HCT116 (cell line): ENCODE results near the gene RPL36AL. TPM values are rescaled to one million over a fixed set of nuclear protein-coding genes. Genes with fewer than 3 reads are reported as not detected.

Source experiments
- ATAC-seq: fragments of 200-7000 bp; cut with Tn5 transposase; 2 replicates; pipeline ENCODE4 v1.9.1; 2020; ENCODE audit warnings: mild to moderate bottlenecking, moderate library complexity
- BruUV-seq: library from RNA; stranded (reverse); fragments of 400-500 nt; replicated peaks from 2 replicates; lab custom pipeline; 2021; lab: Mats Ljungman, UMichigan
- CTCF ChIA-PET: fragments of 300-600 bp; sonication (Branson Sonifier 250); formaldehyde crosslinking; loops from one replicate; lab custom pipeline; 2021; ENCODE audit warnings: antibody characterized with exemption; lab: Charles Lee
- POLR2A ChIA-PET: fragments of 300-600, 350-600 bp; sonication (Branson Sonifier 250); formaldehyde crosslinking; loops from one replicate; lab custom pipeline; 2021; ENCODE audit warnings: antibody characterized with exemption; lab: Charles Lee
- RAD21 ChIA-PET, 2 experiments: fragments of 300-600 bp; sonication (Branson Sonifier 250); formaldehyde crosslinking; loops; one replicate each; lab custom pipeline; 2023; ENCODE audit warnings: low total read pairs in 2 of 2; ENCODE audit not compliant: uncharacterized antibody in 2 of 2, unreplicated experiment in 2 of 2, low non-redundant PET in 1 of 2; lab: Charles Lee
- DNase-seq: peaks from one replicate; pipeline ENCODE4 v3.0.0-alpha.2; 2010; ENCODE audit warnings: low read depth, low spot score
- H2AFZ ChIP-seq: fragments of 200-600 bp; shearing (Covaris generic), sonication (generic); 2 replicates; pipeline ENCODE4 v1.6.1; 2017; ENCODE audit warnings: low read depth, mixed run types, mixed read lengths, antibody characterized with exemption, low read length; ENCODE audit not compliant: poor library complexity, severe bottlenecking
- H3K27ac ChIP-seq: 2 replicates; pipeline ENCODE4 v1.5.1; 2012; ENCODE audit warnings: low read depth, low read length
- H3K27me3 ChIP-seq: fragments of 200-600 bp; sonication (generic); 2 replicates; pipeline ENCODE4 v1.6.1; 2016; ENCODE audit warnings: mixed run types, low read length, mixed read lengths; ENCODE audit not compliant: insufficient read depth
- H3K36me3 ChIP-seq, 2 experiments: fragments of 200-500 bp in 1 of 2; fragments of 200-600 bp in 1 of 2; sonication (Bioruptor generic) in 1 of 2; sonication (generic) in 1 of 2; 2 replicates each; pipeline versions ENCODE4 v1.5.1 to v1.6.1; 2014 to 2016; ENCODE audit warnings: low read length in 2 of 2, inconsistent platforms in 1 of 2, mixed read lengths in 1 of 2, mixed run types in 1 of 2; ENCODE audit not compliant: insufficient read depth in 2 of 2, control insufficient read depth in 1 of 2
- H3K4me1 ChIP-seq, 2 experiments: fragments of 200-600 bp in 1 of 2; sonication (generic) in 1 of 2; 2 replicates each; pipeline versions ENCODE4 v1.5.1 to v1.6.1; 2012 to 2017; ENCODE audit warnings: low read length in 2 of 2, inconsistent platforms in 1 of 2, mild to moderate bottlenecking in 1 of 2, mixed read lengths in 1 of 2, mixed run types in 1 of 2, moderate library complexity in 1 of 2; ENCODE audit not compliant: insufficient read depth in 2 of 2, control insufficient read depth in 1 of 2
- H3K4me2 ChIP-seq: fragments of 200-600 bp; sonication (generic); 2 replicates; pipeline ENCODE4 v1.6.1; 2017; ENCODE audit warnings: mixed run types, low read length, mixed read lengths
- H3K4me3 ChIP-seq, 2 experiments: fragments of 200-600 bp in 1 of 2; sonication (generic) in 1 of 2; replicated peaks in 1 of 2; 2 replicates each; pipeline ENCODE4 v1.5.1; 2011 to 2016; ENCODE audit warnings: low read length in 2 of 2, control low read depth in 1 of 2, low read depth in 1 of 2, mild to moderate bottlenecking in 1 of 2, mixed read lengths in 1 of 2, mixed run types in 1 of 2
- H3K79me2 ChIP-seq: fragments of 200-600 bp; sonication (generic); 2 replicates; pipeline ENCODE4 v1.6.1; 2017; ENCODE audit warnings: mild to moderate bottlenecking, mixed run types, low read length, moderate library complexity, mixed read lengths; ENCODE audit not compliant: insufficient read depth
- H3K9ac ChIP-seq: fragments of 200-600 bp; sonication (generic); 2 replicates; pipeline ENCODE4 v1.6.1; 2016; ENCODE audit warnings: low read length, mixed read lengths
- H3K9me2 ChIP-seq: fragments of 200-600 bp; sonication (generic), shearing (Covaris generic); 2 replicates; pipeline ENCODE4 v1.6.1; 2017; ENCODE audit warnings: mixed run types, mild to moderate bottlenecking, moderate library complexity; ENCODE audit not compliant: insufficient read depth
- H3K9me3 ChIP-seq, 2 experiments: fragments of 200-500 bp in 1 of 2; fragments of 200-600 bp in 1 of 2; sonication (Bioruptor generic) in 1 of 2; sonication (generic) in 1 of 2; 2 replicates each; pipeline ENCODE4 v1.6.1; 2014 to 2017; ENCODE audit warnings: low read length in 2 of 2, mixed read lengths in 2 of 2, inconsistent platforms in 1 of 2, low read depth in 1 of 2, mild to moderate bottlenecking in 1 of 2, mixed run types in 1 of 2, moderate library complexity in 1 of 2; ENCODE audit not compliant: control insufficient read depth in 1 of 2, insufficient read depth in 1 of 2
- H4K20me1 ChIP-seq: fragments of 200-600 bp; sonication (generic), shearing (Covaris generic); 2 replicates; pipeline ENCODE4 v1.6.1; 2017; ENCODE audit warnings: mixed run types, mild to moderate bottlenecking, moderate library complexity; ENCODE audit not compliant: insufficient read depth
- ATF3 ChIP-seq: IDR thresholded peaks from 2 replicates; pipeline ENCODE4 v1.6.1; 2012
- CBX3 ChIP-seq: IDR thresholded peaks from 2 replicates; pipeline ENCODE4 v1.6.1; 2012; ENCODE audit warnings: low read depth
- CEBPB ChIP-seq: IDR thresholded peaks from 2 replicates; pipeline ENCODE4 v1.6.1; 2012; ENCODE audit warnings: low read depth
- EGR1 ChIP-seq: IDR thresholded peaks from 2 replicates; pipeline ENCODE4 v1.6.1; 2012; ENCODE audit warnings: low read depth
- ELF1 ChIP-seq: IDR thresholded peaks from 2 replicates; pipeline ENCODE4 v1.6.1; 2012; ENCODE audit warnings: low read depth, borderline replicate concordance
- EZH2phosphoT487 ChIP-seq: fragments of 200-600 bp; IDR thresholded peaks from 2 replicates; pipeline ENCODE4 v1.6.1; 2018; ENCODE audit warnings: antibody characterized with exemption, borderline replicate concordance
- JUND ChIP-seq: IDR thresholded peaks from 2 replicates; pipeline ENCODE4 v1.6.1; 2012
- MAX ChIP-seq: IDR thresholded peaks from 2 replicates; pipeline ENCODE4 v1.6.1; 2012
- POLR2A ChIP-seq: IDR thresholded peaks from 2 replicates; pipeline ENCODE4 v1.7.0; 2011; ENCODE audit warnings: borderline replicate concordance; ENCODE audit not compliant: insufficient read depth, insufficient read length; ENCODE audit errors: extremely low read depth
- RAD21 ChIP-seq: IDR thresholded peaks from 2 replicates; pipeline ENCODE4 v1.6.1; 2012; ENCODE audit warnings: low read depth, mild to moderate bottlenecking
- REST ChIP-seq: IDR thresholded peaks from 2 replicates; pipeline ENCODE4 v1.6.1; 2012; ENCODE audit warnings: low read depth
- SIN3A ChIP-seq: IDR thresholded peaks from 2 replicates; pipeline ENCODE4 v1.6.1; 2012; ENCODE audit warnings: low read depth
- SP1 ChIP-seq: IDR thresholded peaks from 2 replicates; pipeline ENCODE4 v1.6.1; 2012; ENCODE audit warnings: low read depth
- SRF ChIP-seq: IDR thresholded peaks from 2 replicates; pipeline ENCODE4 v1.6.1; 2012; ENCODE audit warnings: low read depth
- TCF7L2 ChIP-seq: IDR thresholded peaks from 2 replicates; pipeline ENCODE4 v1.7.0; 2011; ENCODE audit warnings: borderline replicate concordance, inconsistent platforms; ENCODE audit not compliant: insufficient read depth, insufficient read length; ENCODE audit errors: extremely low read depth
- YY1 ChIP-seq: IDR thresholded peaks from 2 replicates; pipeline ENCODE4 v1.6.1; 2011; ENCODE audit warnings: low read length, low read depth, moderate library complexity, mild to moderate bottlenecking; ENCODE audit not compliant: insufficient replicate concordance; ENCODE audit errors: extremely low read depth
- ZBTB33 ChIP-seq: IDR thresholded peaks from 2 replicates; pipeline ENCODE4 v1.6.1; 2011; ENCODE audit warnings: mild to moderate bottlenecking, low read length, moderate library complexity; ENCODE audit not compliant: insufficient replicate concordance; ENCODE audit errors: extremely low read depth
- ZFX ChIP-seq: fragments of 450-650 bp; IDR thresholded peaks from 2 replicates; pipeline ENCODE4 v1.6.1; 2017
- intact Hi-C: fragments of 100-400 bp; cut with micrococcal nuclease; formaldehyde crosslinking; loops from 2 replicates; pipeline ENCODE4 v1.10.0; 2022
- total RNA-seq: library from RNA; stranded (reverse); gene quantifications from one replicate; pipeline ENCODE4 v1.2.1, GENCODE V29; 2021; ENCODE audit not compliant: unreplicated experiment

The RPL36AL gene
- total RNA-seq, 1 experiment from 2014 or later = 212 TPM

- ChIA-PET RAD21 (no interaction called here), CTCF (no interaction called here), POLR2A (no interaction called here)
- Histone ChIP-seq H3K4me2 (no peak overlapping the region), H3K9ac (no peak overlapping the region), H3K9me2 (no peaks in the 10 kb centered on the region), H3K36me3 (peaks cover 3 to 19% of the 10 kb centered on the region in 2 experiments; a peak in 1 of 4 replicates), H3K4me1 (peaks cover 6 to 15% of the 10 kb centered on the region in 2 experiments), H3K9me3 (no peaks in the 10 kb centered on the region), H2AFZ (no peak overlapping the region), H4K20me1 (no peaks in the 10 kb centered on the region; the same call in 1 of the 2 replicates), H3K27me3 (no peaks in the 10 kb centered on the region), H3K79me2 (peaks cover 74% of the 10 kb centered on the region), H3K27ac (no peak overlapping the region), H3K4me3 (no peak overlapping the region)
- no peak for ATAC-seq
- DNase-seq = no peak
- no peak for TF ChIP-seq MAX
- TF ChIP-seq CEBPB = no peak
- TF ChIP-seq EZH2phosphoT487 = no peak
- TF ChIP-seq SP1 = no peak
- no peak for TF ChIP-seq SRF
- TF ChIP-seq TCF7L2 = no peak
- no peak for TF ChIP-seq JUND
- TF ChIP-seq CBX3 = no peak
- TF ChIP-seq EGR1 = no peak
- no peak for TF ChIP-seq ZBTB33
- TF ChIP-seq ZFX = no peak
- TF ChIP-seq ELF1 = no peak
- no peak for TF ChIP-seq REST
- no peak for TF ChIP-seq POLR2A
- no peak for TF ChIP-seq RAD21
- no peak for TF ChIP-seq SIN3A
- no peak for TF ChIP-seq YY1
- TF ChIP-seq ATF3 = no peak
- intact Hi-C loops = no loop called here
- no TSS peak for BruUV-seq
Observed at GRCh38 chr14:49637534-49638078, 17.2 kb upstream of the RPL36AL start.
